Metanephros (tissue), 1 donor: ENCODE data around the gene PCDH7. TPM values are rescaled to one million over a fixed set of nuclear protein-coding genes. Genes with fewer than 3 reads are reported as not detected.

Experiments
- total RNA-seq: library from RNA; depleted of rRNA; stranded (reverse); fragments of >200 nt; gene quantifications from one replicate; pipeline ENCODE4 v1.2.3, GENCODE V29; 2014

PCDH7 gene
- total RNA-seq: 42.0 TPM

DNA sequence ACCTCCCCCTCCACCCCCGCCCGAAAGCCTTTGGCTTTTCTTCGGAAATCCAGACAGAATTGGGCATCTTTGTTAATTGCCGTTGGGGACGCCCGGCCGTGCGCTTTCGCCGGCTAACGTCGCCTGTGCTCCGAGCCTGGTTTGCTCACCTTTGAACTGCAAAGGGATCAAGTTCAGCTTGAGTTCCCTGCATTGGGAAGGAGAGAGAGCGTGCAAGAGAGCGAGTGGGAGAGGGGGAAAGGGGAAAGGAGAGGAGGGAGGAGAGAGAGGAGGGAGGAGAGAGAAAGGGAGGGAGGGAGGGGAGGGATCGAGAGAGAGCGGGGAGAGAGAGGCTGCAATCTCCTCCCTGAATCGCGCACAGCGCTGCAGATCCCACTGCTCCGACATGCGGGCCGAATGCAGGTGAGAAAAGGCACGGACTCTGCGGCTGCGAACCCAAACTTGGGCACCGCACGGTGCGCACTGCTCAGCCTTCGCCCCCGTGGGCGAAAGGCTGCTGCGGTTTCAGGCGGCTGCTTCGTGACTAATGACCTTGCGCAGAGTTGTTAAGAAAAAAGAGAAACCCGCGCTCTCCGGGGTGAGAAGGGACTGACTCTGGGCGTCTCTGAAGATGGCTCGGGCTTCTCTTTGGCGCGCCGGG is at the start of gene PCDH7:
Gene PCDH7 (plus strand): TSS at position 349 of the 640 bp plus-strand sequence. CDS start 1,054 bp downstream, outside the sequence.

